ENCODE results near the gene SZRD1. TPM values are rescaled to one million over a fixed set of nuclear protein-coding genes. Genes with fewer than 3 reads are reported as not detected.

SZRD1 gene
- total and polyA plus RNA-seq, 9 of the 15 experiments (the other 6 are each of a cell fraction or from before 2014, with no cell fraction given): 3.9 to 149 (median 82.5) TPM

DNA sequence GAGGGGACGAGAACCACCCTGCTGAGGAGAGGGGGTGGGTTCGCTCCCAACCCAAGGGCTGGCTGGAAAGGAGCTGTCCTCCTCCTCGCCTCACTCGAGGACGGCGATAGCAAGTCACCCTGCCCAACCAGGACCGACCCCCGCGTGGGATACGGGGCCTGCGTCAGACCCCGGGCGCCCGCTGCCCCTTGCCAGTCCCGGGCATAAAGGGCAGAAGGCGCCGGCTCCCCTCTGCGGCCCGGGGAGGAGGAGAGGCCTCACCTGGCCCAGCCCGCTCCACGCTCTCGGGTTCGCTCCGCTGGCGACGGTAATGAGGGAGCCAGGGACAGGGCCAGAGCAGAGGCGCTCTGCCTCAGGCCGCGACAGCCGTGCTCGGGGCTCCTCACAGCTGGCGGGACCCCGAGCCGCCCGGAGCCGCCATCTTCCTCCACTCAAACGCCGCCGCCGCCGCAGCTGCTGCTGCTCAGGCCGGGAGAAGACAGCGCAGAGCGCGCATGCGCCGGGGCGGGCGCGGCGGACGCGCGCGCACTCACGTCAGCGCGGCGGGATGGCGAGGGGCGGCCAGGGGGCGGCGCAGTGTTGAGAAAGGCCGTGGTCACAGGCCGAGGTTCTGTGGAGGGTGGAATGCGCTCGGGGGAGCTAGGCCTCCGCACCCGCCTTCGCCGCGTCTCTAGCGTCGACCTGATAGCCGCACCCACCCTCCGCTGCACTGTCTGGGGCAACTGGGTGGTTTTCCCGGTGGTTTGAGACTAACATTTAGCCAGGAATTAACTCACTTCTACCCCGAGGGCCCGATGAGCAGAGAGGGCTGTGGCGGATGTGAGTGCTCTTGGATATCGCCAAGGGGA, 14.8 kb upstream of the SZRD1 start, which contains the start of gene FBXO42 (continued):
- TF ChIP-seq, protein P1, sequence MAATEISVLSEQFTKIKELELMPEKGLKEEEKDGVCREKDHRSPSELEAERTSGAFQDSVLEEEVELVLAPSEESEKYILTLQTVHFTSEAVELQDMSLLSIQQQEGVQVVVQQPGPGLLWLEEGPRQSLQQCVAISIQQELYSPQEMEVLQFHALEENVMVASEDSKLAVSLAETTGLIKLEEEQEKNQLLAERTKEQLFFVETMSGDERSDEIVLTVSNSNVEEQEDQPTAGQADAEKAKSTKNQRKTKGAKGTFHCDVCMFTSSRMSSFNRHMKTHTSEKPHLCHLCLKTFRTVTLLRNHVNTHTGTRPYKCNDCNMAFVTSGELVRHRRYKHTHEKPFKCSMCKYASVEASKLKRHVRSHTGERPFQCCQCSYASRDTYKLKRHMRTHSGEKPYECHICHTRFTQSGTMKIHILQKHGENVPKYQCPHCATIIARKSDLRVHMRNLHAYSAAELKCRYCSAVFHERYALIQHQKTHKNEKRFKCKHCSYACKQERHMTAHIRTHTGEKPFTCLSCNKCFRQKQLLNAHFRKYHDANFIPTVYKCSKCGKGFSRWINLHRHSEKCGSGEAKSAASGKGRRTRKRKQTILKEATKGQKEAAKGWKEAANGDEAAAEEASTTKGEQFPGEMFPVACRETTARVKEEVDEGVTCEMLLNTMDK (IDR thresholded peaks at IDR 0.05; ENCODE audit: borderline replicate concordance, insufficient read depth, low read depth, low read length, poor library complexity, severe bottlenecking): peak; percentile 97
- TF ChIP-seq PPARD (CRISPR knock-in tag; IDR thresholded peaks at IDR 0.05) (no peak), CBX1 (IDR thresholded peaks at IDR 0.05; ENCODE audit: low read depth) (peak; percentile 69; the same call in 1 of the 2 replicates), SREBF1 (IDR thresholded peaks at IDR 0.05; ENCODE audit: borderline replicate concordance, low read depth, low read length) (no peak), U2AF2 (optimal IDR thresholded peaks at IDR 0.05; ENCODE audit: low read depth, low read length) (no peak), FOXJ2 (tag; IDR thresholded peaks at IDR 0.05) (no peak), WHSC1 (IDR thresholded peaks at IDR 0.05; ENCODE audit: low read length) (no peak), CHD1 (IDR thresholded peaks at IDR 0.05; ENCODE audit: low read length) (peak; percentile 86), TAF1 (IDR thresholded peaks at IDR 0.05; ENCODE audit: control insufficient read depth, extremely low read depth, insufficient read depth, low read length, severe bottlenecking) (peak; percentile 94), YBX1 (IDR thresholded peaks at IDR 0.05) (no peak), HNRNPUL1 (IDR thresholded peaks at IDR 0.05; ENCODE audit: low read length) (no peak), MEF2D (tag; conservative IDR thresholded peaks at IDR 0.05; ENCODE audit: low read depth) (no peak; the same call in 1 of the 2 replicates), ZBED1 (IDR thresholded peaks at IDR 0.05) (peak; percentile 57; the same call in 1 of the 2 replicates), RFX1 (IDR thresholded peaks at IDR 0.05) (no peak), RUNX1 (IDR thresholded peaks at IDR 0.05; ENCODE audit: low read depth) (peak; percentile 83; the same call in 1 of the 2 replicates), PTBP1 (IDR thresholded peaks at IDR 0.05; ENCODE audit: low read depth, low read length) (peak; percentile 43; the same call in 1 of the 2 replicates), MBD2 (IDR thresholded peaks at IDR 0.05; ENCODE audit: borderline replicate concordance, low read depth) (peak; percentile 62; the same call in 1 of the 2 replicates), FUS (optimal IDR thresholded peaks at IDR 0.05; ENCODE audit: low read depth, low read length) (peak; percentile 89), DPF2 (IDR thresholded peaks at IDR 0.05) (peak; percentile 64), ZNF79 (CRISPR knock-in tag; IDR thresholded peaks at IDR 0.05; ENCODE audit: low read depth) (0 out of 2 replicates have a peak, but pooled peaks have one; percentile 25), PRMT5 (CRISPR knock-in tag; IDR thresholded peaks at IDR 0.05) (0 out of 2 replicates have a peak, but pooled peaks have one; percentile 50)
- TF ChIP-seq, protein P2, sequence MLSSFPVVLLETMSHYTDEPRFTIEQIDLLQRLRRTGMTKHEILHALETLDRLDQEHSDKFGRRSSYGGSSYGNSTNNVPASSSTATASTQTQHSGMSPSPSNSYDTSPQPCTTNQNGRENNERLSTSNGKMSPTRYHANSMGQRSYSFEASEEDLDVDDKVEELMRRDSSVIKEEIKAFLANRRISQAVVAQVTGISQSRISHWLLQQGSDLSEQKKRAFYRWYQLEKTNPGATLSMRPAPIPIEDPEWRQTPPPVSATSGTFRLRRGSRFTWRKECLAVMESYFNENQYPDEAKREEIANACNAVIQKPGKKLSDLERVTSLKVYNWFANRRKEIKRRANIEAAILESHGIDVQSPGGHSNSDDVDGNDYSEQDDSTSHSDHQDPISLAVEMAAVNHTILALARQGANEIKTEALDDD (IDR thresholded peaks at IDR 0.05): no peak
- TF ChIP-seq, protein P3, sequence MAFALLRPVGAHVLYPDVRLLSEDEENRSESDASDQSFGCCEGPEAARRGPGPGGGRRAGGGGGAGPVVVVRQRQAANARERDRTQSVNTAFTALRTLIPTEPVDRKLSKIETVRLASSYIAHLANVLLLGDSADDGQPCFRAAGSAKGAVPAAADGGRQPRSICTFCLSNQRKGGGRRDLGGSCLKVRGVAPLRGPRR (CRISPR knock-in tag; IDR thresholded peaks at IDR 0.05): 0 out of 2 replicates have a peak, but pooled peaks have one; percentile 59
